T-helper 9 cell (primary cell): Measurements from ENCODE around the gene CCDC24.

Experiments
- DNase-seq: peaks from one replicate; pipeline ENCODE4 v3.0.0-alpha.2; 2020

CCDC24 gene

DNA sequence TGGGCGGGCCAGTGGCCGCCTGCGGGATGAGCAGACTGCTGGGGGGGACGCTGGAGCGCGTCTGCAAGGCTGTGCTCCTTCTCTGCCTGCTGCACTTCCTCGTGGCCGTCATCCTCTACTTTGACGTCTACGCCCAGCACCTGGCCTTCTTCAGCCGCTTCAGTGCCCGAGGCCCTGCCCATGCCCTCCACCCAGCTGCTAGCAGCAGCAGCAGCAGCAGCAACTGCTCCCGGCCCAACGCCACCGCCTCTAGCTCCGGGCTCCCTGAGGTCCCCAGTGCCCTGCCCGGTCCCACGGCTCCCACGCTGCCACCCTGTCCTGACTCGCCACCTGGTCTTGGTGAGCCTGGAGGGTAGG is 10.3 kb upstream of the CCDC24 start:
- no peak for DNase-seq

- no peak for DNase-seq
Measured at GRCh38 chr1:43981636-43982035, 9.8 kb upstream of the CCDC24 start.

DNA sequence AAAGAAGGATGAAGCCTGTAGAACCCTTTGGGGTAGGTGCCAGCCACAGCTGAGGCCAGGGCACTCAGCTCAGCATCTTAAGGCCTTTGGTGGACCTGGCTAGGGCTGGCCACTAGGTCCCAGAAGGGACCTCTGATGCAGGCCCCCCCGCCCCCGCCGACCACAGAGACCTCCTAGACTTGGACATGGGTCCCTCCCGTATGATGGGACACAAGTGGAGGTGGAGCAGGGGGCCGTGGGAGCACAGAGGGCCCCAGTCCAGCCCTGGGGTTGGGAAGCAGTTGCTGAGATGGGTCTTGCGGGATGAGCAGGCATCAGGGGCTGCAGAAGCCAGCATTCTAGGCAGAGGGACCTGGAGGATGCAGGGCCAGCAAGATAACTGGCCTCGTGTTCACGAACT is 9.2 kb upstream of the CCDC24 start:
- no peak for DNase-seq

DNA sequence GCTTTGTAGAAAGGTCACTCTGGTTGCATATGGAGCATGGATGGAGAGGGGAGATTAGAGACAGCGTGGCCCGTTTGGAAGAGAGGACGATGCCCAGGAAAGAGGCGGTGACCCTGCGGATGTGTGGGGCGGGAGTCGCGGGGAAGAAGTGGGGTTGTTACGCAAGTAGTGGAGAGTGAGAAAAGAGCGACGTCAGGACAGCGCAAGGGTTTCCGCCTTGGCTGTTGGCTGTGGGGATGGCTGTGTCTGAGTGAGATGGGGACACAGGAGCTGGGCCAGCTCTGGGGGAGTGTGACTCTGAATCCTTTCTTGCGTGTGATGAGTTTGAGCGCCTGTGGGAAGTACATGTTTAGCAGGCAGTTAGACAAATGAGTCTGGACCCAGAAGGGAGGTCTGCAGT is 8.6 kb upstream of the CCDC24 start:
- DNase-seq = no peak

DNA sequence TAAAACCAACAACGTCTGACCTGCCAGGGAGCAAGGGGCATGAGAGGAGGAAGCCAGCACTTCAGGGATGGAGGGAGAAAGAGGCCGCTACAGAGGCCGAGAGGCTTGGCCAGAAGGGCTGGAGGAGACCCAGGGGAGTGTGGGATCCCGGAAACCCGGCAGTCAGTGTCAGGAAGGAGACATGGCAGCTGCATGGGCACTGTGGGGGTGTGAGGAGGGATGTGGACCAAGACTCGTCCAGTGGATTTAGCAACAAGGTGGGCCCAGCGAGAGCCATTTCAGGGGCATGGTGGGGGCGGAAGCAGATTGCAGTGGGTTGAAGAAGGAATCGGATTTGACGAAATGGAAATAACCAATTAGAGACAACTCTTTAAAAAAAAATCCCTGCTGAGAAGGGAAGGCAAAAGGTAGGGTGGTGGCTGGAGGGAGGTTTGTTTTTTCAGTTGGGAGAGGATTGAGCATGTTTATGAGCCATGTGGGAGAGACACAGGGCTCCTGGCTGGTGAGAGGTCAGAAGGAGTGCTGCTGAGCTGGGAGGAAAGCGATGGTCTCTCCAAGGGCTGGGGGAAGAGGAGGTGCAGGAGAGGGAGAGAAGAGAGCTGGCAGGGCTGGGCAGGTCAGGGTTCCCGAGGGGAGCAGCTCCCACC is 8.0 kb upstream of the CCDC24 start:
- no peak for DNase-seq

DNA sequence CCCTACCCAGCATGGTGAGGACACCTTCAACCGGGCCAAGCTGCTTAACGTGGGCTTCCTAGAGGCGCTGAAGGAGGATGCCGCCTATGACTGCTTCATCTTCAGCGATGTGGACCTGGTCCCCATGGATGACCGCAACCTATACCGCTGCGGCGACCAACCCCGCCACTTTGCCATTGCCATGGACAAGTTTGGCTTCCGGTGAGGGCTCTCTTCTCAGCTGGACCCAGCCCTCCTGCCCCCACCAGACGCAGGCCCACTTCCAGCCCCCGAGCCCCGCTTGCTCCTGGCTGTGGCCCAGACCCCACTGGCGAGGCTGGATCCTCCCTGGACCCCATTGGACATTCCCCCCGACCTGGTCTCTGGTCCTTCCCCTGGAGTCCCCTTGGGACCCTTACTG is 6.5 kb upstream of the CCDC24 start:
- no peak for DNase-seq

DNA sequence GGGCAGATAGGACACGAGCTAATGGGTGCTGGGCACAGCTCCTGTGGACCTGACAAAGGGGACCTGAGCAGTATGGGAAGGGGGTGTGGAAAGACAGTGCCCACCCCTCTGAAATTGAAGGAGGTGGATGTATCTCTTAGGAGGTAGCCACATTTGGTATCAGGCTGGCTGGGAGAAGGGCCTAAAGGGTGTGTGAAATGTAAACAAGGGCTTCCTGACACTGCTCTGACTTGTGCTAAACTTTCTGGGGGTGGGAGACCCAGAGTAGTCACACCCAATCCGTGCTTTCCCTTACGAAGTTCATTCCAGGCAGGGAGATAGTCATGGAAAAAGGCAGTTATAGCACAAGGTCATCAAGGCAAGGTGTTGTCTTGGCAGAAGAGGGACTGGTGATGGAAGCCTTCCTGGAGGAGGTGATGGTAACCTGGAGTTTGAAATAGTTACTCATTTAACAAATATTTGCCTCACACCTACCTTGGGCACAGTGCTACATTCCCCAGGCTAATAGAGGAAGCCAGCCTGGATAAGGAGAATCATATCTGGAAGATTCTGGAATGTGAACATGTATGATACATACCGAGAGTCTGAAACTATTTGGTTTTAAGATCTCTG is 5.3 kb upstream of the CCDC24 start:
- DNase-seq = no peak

- no peak for DNase-seq
Measured at GRCh38 chr1:43986712-43987111, 4.7 kb upstream of the CCDC24 start.

GRCh38 chr1:43987159-43987902 is 4.1 kb upstream of the CCDC24 start:
- DNase-seq = no peak

DNA sequence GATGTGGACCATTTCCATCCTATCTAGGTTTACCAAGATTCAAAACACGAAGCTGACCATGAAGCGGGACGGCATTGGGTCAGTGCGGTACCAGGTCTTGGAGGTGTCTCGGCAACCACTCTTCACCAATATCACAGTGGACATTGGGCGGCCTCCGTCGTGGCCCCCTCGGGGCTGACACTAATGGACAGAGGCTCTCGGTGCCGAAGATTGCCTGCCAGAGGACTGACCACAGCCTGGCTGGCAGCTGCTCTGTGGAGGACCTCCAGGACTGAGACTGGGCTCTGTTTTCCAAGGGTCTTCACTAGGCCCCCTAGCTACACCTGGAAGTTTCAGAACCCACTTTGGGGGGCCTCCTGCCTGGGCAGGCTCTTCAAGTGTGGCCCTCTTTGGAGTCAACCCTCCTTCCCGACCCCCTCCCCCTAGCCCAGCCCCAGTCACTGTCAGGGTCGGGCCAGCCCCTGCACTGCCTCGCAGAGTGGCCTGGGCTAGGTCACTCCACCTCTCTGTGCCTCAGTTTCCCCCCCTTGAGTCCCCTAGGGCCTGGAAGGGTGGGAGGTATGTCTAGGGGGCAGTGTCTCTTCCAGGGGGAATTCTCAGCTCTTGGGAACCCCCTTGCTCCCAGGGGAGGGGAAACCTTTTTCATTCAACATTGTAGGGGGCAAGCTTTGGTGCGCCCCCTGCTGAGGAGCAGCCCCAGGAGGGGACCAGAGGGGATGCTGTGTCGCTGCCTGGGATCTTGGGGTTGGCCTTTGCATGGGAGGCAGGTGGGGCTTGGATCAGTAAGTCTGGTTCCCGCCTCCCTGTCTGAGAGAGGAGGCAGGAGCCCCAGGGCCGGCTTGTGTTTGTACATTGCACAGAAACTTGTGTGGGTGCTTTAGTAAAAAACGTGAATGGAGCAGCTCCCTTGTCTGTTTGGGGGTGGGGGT is 864 bp upstream of the CCDC24 start:
- no peak for DNase-seq

- no peak for DNase-seq
Measured at GRCh38 chr1:43991200-43991475, 261 bp upstream of the CCDC24 start.

DNA sequence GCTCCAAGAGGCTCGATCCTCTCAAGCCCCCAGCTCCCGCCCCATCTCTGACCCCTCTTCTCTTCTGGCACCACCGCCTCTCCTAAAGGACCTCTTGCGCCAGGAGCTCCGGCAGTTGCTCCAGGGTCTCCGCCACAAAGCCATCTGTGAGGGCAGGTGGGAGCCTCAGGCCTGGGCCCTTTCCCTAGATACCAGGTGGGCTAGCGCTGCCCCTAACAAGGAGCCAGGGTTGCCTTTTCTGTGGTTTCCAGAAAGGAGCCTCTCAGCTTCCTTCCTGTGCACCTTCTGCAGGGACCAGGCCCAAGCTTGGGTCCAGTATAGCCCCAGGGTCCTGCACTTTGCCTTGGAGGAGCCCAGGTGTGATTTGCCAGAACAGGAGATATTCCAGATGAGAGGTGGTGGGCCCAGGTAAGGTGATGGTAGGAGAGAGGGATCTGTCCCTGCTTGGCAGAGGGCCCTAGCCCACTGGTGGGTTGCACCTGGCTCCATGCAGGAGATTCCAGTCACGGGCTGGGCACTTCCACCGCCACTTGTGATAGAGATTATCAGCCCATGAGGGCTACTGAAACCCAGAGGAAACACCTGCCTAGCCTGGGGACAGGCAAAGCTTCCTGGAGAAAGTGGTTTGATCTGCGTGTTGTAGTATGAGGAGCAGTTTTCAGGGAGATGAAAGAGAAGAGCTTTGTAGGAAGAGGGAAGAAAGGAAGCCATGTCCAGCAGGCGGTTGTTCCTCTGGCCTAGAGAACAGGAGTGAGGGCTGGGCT is 1.0 kb downstream of the CCDC24 start:
- DNase-seq = no peak

- no peak for DNase-seq
Measured at GRCh38 chr1:43993206-43993914, 2.0 kb downstream of the CCDC24 start.

- DNase-seq = no peak
Measured at GRCh38 chr1:43994071-43994470, 2.7 kb downstream of the CCDC24 start.

GRCh38 chr1:43994794-43995790 is 3.7 kb downstream of the CCDC24 start:
- DNase-seq = no peak

- no peak for DNase-seq
Measured at GRCh38 chr1:43995984-43996732, 4.8 kb downstream of the CCDC24 start.

DNA sequence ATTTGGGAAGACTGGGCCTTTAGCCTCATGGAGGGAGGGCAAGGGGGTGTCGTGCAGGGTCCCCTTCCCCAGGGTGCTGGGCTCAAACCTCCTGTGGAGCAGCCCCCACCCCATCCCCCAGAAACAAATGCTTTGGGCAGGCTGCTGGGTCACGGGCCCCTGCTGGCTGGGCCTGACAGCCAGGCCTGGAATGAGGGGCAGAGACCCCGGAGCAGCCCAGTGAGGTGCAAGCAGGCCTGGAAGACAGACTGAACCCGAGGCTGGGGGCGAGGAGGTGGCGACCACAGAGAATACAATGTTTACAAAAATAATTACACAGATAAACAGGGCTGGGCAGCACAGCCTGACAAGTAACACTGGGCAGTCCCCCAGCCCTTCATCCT is 5.3 kb downstream of the CCDC24 start:
- no peak for DNase-seq

GRCh38 chr1:43997295-43997999 is 6.0 kb downstream of the CCDC24 start:
- no peak for DNase-seq

DNA sequence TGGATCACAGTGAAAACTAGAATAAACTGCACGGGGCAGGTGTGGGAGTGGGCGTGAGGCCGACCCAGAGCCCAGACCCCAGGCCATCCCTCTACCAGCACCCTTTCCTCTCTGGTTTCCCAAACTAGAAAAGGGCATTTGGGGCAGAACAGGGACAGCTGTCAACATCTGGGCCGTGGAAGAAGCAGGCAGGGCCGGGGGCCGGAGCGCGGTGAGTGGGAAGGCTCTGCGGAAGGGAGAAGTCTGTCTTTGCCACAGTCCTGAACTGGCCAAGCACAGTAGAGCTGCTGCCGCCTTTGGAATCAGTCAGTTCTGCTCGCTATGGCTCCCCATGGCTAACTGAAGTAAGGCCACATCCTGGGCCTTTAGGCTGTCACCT is 6.6 kb downstream of the CCDC24 start:
- DNase-seq = no peak
